NCI-H345 treated with DMSO at 0.1 percent for 48 hours (cell line): ENCODE data around the gene SLC12A5.
A peak's percentile ranks its signal among the peaks of the same experiment; 100 is the strongest.
"Not testable (repeated sequence)": the region's sequence is repeated elsewhere in the genome, so short reads cannot be mapped to it uniquely, and the experiment has no call there.

Source experiments
- DNase-seq: peaks from one replicate; lab custom pipeline; 2025; ENCODE audit not compliant: unreplicated experiment; lab: John Stamatoyannopoulos, UW

SLC12A5 gene

DNA sequence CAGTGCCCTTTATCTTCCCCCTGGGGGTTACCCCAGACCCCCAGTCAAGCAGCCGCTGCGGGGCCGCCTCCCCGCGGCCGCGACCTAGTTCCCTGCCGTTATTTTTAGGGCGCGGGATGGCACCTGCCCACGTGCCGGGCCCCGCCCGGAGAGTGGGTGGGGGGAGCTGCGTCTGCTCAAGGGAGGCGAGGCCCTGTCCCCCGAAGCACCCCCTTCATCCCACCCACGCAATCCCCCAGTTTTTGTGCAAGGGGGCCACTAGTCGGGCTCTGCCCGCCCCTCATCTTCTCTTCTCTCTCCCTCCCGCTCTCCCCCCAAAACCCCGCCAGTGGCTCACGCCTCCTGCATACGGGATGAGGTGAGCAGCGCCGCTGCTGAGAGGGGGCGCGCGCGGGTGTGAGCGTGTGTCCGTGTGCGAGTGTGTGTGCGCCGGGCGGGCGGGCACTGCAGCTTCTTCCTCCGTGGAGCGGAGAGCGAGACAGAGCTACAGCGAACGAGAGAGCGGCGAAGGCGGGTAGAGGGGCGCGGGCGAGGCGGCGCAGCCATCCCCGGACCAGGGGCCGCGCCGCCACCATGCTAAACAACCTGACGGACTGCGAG, at the start of gene SLC12A5:
TSS of gene SLC12A5 (plus strand) at position 444 of the 600 bp plus-strand sequence. CDS start at position 574, 130 bp downstream.
- DNase-seq = no peak

DNA sequence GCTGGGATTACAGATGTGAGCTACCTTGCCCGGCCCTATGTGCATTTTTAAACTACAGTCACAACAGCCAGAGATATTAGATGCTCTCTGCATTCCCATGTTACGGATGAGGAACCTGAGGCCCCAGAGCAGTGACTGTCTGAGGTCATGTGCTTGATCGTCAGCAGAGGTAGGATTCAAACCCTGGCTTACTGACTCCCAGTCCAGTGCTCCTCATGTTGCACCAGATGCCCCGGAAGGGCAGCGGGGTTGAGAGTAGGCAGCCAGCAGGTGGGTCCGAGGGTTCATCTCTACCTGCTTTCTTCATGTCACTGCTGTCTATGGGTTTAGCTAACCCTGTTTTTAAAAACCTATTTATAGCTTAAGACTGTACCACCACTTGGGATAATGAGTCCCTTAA, 47.8 kb upstream of the SLC12A5 start:
- DNase-seq = no peak

DNA sequence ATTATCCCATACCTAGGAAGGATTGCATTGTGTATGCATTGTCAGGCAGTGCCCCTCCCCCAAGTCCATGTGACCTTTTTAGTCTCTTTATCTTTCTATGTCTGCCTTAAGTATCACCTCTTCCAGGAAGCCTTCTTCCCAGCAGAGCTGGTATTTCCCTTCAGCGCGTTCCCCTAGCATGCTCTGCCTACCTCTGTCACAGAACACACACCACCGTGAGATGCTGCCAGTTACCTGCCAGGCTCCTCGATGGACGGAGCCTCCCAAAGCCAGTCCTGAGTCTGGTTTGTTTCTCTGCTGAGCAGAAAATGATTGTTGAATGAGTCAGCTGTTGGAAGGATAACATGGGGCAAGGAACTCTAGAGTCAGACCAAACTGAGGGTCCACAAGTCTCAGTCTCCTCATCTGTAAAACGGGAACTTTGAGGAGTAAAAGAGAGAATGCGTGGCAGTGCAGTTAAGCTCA, 45.7 kb upstream of the SLC12A5 start:
- DNase-seq = no peak

DNA sequence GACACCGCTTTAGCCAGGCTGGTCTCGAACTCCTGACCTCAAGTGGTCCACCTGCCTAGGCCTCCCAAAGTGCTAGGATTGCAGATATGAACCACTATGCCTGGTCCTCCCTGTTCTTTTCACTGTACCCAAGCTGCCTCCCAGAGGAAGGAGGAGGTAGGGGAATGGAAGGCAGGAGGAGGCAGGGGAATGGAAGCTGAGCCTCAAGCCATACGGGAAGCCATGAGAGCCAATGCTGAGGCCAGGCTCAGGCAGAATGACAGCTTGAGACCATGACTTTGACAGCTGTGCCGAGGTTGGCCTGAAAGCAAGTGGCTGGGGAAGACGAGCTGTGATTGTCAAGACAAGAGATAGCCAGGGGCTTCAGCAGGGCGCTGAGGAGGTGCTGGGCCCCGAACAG, 43.4 kb upstream of the SLC12A5 start:
- DNase-seq = no peak

DNA sequence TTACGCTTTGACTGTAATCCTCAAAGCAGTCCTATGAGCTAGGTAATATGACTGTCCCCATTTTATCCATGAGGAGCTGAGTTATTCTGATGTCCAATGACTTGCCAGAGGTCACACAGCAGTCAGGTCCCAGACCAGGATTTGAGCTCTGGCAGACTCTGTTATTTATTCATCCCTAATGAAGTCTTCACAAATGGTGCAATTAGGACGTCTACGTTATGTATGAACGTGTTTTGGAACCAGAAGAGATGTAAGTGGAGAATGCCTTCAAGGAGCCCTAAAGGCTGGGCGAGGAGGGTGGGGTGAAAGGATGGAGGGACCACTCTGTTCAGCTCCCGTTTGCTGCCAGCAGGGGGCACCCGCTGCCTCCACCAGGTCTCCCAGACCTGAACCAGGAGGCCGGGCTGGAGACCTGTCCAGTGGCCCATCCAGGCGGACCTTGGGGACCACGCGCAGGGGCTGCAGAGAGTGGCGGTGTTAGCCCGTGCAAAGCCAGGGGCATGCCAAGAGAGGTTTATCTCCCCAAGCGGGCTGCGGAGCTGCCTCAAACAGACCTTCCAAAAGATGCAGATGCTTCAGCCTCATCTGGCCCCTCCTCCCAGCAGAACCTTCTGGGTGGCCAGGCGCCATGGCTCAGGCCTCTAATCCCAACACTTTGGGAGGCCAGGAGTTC, 41.8 kb upstream of the SLC12A5 start:
- DNase-seq = peak; percentile 59

DNA sequence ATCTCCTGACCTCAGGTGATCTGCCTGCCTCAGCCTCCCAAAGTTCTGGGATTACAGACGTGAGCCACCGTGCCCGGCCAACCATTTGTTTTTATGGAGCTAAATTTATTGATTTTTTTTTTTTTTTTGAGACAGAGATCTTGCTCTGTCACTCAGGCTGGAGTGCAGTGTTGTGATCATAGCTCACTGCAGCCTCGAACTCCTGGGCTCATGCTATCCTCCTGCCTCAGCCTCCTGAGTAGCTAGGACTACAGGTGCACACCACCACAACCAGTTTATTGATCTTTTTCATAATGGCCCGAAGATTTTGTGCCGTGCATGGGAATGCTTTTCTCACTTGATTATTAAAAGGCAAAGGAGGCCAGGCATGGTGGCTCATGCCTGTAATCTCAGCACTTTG, 40.2 kb upstream of the SLC12A5 start:
- not testable (repeated sequence) for DNase-seq

DNA sequence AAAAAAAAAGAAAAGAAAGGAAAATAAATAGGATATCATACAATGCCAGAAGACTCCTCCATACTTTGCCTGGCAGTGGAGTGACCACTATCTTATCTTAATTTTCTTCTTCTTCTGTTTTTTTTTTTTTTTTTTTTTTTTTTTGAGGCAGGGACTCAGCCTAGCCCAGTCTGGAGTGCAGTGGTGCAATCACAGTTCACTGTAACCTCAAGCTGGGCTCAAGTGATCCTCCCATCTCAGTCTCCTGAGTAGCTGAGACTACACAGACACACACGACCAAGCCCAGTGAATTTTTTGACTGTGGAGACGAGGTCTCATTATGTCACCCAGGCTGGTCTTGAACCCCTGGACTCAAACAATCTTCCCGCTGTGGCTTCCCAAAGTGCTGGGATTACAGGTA, 37.4 kb upstream of the SLC12A5 start:
- DNase-seq = no peak

DNA sequence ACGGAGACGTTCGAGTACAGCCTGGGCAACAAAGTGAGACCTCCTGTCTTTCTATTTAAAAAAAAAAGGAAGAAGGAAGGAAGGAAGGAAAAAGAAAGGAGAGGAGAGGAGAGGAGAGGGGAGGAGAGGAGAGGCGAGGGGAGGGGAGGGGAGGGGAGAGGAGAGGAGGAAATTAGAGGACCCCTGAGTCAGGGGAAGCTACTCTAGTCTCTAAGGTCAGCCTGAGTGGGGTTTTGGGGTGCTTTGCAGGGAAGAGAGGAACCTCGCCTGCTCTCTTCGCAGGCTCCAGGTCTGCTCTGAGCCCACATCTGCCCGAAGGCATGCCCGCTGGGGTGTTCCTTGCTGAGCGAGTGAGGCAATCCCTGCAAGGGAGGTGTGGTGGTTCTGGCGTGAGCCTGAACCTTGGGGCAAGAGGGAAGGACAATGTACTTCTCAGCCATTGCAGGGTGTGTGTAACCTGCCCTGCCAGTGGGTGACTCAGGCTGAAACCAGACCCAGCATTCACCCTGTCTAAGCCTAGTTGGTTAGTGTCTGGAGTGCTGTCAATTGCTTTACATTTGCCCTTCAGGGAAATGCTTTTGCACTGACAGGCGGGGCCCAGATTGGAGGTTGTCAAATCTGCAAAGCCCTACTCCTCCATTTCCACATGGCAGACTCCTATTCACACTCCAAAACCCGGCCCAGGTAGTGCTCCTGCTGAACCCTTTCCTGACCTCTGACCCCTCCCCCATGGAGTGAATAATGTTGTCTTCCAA, 35.6 kb upstream of the SLC12A5 start:
- DNase-seq = no peak

DNA sequence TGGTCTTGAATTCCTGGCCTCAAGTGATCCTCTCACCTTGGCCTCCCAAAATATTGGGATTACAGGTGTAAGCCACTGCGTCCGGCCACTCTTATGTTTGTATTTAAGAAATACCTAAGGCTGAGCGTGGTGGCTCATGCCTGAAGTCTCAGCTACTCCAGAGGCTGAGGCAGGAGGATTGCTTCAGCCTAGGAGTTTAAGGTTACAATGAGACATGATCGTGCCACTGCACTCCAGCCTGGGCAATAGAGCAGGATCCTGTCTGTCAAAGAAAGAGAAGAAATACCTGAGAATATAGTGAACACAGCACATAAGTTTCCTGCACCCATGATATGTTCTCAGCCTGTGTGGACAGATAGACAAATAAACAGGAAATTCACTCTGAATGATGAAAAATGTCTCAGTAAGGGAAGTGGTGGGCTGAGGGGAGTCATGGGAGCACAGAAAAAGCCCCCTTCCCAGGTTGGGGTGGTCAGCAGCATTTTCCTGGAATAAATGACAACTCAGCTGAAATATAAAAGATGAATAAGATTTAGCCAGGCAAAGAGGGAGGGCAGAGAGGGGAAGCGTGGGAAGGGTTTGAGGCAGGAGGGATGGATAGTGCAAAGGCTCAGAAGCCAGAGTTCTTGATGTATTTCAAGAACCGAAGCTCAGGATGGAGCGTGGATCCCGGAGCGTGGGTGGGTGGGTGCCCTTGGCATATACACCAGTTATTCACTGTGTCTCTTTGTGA, 34.1 kb upstream of the SLC12A5 start:
- no peak for DNase-seq

DNA sequence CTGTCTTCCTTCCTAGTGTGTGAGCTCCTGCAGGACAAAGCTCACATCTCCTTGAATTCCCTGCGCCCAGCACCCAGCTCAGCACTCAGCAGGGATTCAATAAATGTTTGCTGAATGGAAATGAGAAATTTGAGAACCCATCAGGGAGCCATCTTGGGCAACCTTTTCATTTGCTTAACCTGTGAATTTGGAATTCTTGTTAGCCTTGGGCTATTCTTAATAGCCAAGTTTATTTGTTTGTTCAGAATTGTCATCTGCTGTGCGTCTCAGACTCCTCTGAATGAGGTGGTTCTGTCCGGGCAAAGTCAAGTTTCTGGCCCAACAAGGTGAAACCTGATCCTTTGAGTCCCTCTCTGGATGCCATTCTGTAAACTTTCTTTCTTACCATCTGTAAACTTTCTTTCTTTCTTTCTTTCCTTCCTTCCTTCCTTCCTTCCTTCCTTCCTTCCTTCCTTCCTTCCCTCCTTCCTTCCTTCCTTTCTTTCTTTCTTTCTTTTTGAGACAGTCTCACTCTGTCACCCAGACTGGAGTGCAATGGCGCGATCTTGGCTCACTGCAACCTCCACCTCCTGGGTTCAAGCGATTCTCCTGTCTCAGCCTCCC, 33.4 kb upstream of the SLC12A5 start:
- DNase-seq = peak; percentile 11

DNA sequence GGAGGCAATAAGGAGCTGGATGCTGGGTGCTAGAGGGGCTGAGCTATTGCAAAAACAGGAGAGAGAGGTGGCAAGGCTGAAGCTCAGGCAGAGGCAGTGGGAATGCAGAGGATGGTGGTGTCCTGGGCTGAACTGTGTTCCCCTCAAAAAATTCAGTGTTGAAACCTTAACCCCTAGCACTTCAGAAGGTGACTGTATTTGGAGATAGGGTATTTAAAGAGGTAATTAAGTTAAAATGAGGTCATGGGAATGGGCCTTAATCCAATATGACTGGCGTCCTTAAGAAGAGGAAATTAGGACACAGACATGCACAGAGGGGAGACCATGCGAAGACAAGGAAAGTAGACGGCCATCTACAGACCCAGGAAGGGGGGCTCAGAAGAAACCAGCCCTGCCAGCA, 31.8 kb upstream of the SLC12A5 start:
- no peak for DNase-seq

DNA sequence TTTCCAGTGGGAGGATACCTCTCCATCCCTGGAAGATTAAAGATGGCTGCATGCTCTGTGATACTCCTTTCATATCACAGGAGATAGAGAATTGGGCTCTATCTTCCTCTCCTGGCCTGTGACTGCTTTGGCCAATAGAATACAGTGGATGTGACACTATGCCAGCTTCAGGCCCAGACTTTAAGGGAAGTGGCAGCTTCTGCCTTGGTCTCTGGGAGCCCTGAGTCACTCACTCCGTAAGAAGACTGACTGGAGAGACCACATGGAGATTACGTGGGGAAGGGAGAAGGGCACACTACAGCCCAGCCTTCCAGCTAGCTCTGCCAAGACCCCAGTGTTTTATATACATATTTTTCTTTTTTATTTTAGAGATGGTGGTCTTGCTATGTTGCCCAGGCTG, 30.7 kb upstream of the SLC12A5 start:
- no peak for DNase-seq

DNA sequence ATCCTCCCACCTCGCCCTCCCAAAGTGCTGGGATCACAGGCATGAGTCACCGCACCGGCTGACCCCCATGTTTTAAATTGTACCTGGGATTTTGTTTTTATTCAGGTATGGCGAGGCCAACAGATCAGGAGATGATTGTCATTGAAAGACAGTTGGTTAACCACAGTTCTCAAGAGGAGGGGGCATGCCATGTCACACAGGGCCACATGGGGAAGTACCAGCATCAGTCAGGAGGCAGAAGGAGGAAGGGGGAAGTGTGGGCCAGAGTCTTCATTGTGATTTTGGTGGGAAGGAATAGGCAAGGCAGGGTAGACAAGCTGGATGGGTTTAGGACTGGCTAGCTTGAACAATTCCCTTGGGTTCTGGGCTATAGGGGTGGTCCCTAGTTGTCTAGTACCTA, 30.3 kb upstream of the SLC12A5 start:
- no peak for DNase-seq

DNA sequence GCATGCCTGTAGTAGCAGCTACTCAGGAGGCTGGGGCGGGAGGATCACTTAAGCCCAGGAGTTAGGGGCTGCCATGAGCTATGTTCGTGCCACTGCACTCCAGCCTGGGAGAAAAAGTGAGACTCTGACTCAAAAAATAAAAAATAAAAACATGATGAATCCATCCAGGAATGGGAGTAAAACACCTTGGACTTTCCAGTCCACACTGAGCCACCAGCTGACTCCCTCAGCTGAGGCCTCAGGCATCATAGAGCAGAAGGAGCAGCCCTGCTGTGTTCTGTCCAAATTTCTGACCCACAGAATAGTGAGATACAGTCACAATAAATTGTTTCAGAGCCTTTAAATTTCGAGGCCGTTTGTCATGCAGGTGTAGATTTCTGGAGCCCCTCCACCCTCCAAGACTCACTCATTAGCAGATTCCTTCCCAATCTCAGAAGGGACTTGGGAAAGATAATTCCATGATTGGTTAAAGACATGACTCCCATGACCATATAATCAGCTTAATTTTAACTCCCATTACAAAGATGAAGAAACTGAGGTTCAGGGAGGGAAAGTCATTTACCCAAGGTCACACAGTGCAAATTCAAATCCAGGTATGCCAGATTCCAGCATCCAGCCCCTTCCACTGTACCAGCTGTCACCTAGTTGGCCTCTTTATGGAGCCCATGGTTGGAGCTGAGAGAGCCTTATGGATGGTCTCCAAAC, 29.3 kb upstream of the SLC12A5 start:
- no peak for DNase-seq

DNA sequence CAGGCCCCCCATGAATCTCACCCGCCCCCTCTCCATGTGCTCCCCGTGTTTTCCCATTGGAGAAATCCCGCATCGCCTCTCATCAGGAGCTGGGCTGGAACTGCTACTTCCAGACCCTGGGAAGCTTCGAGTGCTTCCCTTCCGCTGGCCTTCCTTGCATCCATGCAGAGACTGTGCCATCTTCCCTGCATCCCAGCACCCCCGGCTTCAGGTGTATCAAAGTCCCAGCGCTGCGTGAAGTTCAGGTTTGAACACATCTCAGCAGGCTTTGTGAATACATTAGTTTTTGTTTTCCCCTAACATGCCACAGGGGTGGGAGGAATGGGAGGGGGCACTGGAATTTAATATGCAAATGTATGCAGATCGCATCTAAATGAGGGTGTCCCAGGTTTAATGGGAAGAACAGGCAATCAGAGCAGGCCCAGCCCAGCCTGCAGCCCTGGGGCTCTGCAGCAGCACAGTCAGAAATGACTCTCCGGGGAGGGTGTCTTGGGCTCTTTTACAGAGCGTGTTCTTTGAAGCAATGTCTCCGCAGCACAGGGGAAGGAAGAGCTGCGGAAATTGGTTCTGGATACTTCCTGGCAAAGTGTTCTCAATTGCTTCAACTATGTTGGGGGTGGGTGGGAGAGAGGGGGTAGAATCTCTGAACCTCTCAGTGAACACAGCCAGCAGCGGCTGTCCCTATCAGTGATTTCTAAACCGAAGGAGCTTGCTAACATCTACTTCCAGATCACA, 28.6 kb upstream of the SLC12A5 start:
- no peak for DNase-seq

DNA sequence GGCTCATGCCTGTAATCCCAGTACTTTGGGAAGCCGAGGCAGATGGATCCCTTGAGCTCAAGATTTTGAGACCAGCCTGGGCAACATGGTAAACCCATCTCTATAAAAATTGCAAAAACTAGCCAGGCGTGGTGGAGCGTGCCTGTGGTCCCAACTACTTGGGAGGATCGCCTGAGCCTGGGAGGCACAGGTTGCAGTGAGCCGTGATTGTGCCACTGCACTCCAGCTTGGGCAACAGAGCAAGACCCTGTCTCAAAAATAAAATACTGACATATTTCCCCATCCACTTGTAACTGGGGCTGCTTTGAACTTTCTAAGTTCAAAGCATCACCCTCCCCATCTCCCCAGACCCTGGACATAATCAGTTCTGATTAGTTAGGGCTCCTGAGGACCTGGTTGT, 27.5 kb upstream of the SLC12A5 start:
- no peak for DNase-seq

DNA sequence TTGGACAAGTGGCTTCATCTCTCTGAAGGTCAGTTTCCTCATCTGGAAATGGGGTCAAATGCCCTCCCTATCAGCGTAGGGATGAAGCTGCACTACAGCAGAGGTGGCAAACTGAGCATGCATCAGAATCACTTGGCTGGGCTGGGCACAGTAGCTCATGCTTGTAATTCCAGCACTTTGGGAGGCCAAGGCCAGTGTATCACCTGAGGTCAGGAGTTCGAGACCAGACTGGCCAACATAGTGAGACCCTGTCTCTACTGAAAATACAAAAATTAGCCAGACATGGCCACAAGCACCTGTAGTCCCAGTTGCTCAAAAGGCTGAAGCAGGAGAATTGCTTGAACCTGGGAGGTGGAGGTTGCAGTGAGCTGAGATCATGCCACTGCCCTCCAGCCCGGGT, 27.0 kb upstream of the SLC12A5 start:
- DNase-seq = no peak

DNA sequence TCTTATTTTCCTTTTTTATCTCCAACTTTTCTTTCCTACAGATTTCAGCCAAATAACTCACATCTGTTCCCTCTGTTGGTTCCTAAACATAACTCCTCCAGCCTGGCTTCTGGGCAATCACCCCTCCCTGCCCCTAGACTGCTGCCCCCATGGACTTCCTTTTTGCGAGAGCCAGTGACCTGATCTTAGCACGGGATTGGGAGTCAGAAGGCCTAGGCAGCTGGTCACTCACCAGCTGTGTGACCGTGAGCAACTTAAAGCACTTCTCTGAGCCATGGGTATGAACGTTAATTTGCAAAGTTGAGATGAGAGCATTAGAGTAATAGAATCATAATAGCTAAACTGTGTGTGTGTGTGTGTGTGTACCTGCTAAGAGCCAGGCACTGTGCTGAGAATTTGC, 24.8 kb upstream of the SLC12A5 start:
- DNase-seq = no peak

DNA sequence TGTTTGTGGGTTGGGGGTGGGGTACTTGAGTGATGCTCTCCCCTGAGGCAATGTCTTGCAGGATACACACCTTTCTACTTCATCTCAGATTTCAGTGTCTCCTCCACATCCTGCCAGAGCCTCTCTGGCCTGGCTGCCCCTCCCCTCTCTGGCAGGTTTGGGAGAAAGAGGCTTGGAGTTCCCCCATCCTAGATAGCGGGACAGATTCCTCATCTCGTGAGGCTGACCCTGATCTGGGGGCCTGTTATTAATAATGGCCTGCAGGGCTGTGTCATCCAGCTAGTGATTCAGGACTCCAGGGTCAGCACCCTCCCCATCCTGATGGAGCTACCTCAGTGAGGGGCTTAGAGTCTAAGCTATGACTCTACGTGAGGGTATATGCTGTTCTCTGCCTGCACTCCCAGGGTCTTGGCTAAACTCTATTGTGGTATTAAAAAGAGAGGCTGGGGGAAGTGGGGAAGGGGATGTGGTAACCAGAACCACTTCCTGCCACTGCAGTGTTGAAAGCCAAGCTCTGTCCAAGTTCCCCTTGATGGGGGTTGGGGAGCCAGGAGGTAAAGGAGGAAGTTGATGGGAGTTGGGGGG, 24.0 kb upstream of the SLC12A5 start:
- DNase-seq = no peak
